A673 (cell line): ENCODE results near the gene SFXN2. TPM values are rescaled to one million over a fixed set of nuclear protein-coding genes. Genes with fewer than 3 reads are reported as not detected.
A peak's percentile ranks its signal among the peaks of the same experiment; 100 is the strongest.
"Not testable (repeated sequence)": the region's sequence is repeated elsewhere in the genome, so short reads cannot be mapped to it uniquely, and the experiment has no call there.

ENCODE experiments used
- BruUV-seq: library from RNA; stranded (reverse); fragments of 400-500 nt; replicated peaks from 2 replicates; lab custom pipeline; 2021; lab: Mats Ljungman, UMichigan
- CTCF ChIA-PET: fragments of 300-600 bp; sonication (Branson Sonifier 250); formaldehyde crosslinking; loops from one replicate; lab custom pipeline; 2022; ENCODE audit warnings: antibody characterized with exemption; lab: Charles Lee
- POLR2A ChIA-PET: fragments of 300-600 bp; sonication (Branson Sonifier 250); formaldehyde crosslinking; loops from one replicate; lab custom pipeline; 2022; ENCODE audit warnings: antibody characterized with exemption; ENCODE audit not compliant: low non-redundant PET; lab: Charles Lee
- DNase-seq: peaks from one replicate; pipeline ENCODE4 v3.0.0-alpha.2; 2015; ENCODE audit warnings: low spot score
- H3K27ac ChIP-seq: fragments of 200-600 bp; sonication (generic); 2 replicates; pipeline ENCODE4 v1.5.1; 2016; ENCODE audit warnings: mixed run types, low read depth, mild to moderate bottlenecking, mixed read lengths, antibody characterized with exemption, low read length; ENCODE audit not compliant: poor library complexity, severe bottlenecking
- H3K27me3 ChIP-seq: fragments of 200-600 bp; sonication (generic); replicated peaks from 2 replicates; pipeline ENCODE4 v1.6.1; 2017; ENCODE audit warnings: mixed run types, low read depth, mild to moderate bottlenecking, mixed read lengths, antibody characterized with exemption, low read length; ENCODE audit not compliant: insufficient read depth, poor library complexity
- H3K36me3 ChIP-seq: fragments of 200-600 bp; sonication (generic); 2 replicates; pipeline ENCODE4 v1.6.1; 2016; ENCODE audit warnings: mixed run types, mild to moderate bottlenecking, mixed read lengths, antibody characterized with exemption, low read length; ENCODE audit not compliant: insufficient read depth, poor library complexity, severe bottlenecking
- H3K4me1 ChIP-seq: fragments of 200-600 bp; sonication (generic); 2 replicates; pipeline ENCODE4 v1.6.1; 2017; ENCODE audit warnings: mixed run types, mild to moderate bottlenecking, mixed read lengths, antibody characterized with exemption, low read length; ENCODE audit not compliant: insufficient read depth, poor library complexity, severe bottlenecking
- H3K4me3 ChIP-seq: fragments of 200-600 bp; sonication (generic); 2 replicates; pipeline ENCODE4 v1.5.1; 2016; ENCODE audit warnings: low read depth, mixed run types, mild to moderate bottlenecking, mixed read lengths, low read length; ENCODE audit not compliant: poor library complexity, severe bottlenecking
- H3K9me3 ChIP-seq: fragments of 200-600 bp; sonication (generic); 2 replicates; pipeline ENCODE4 v1.6.1; 2016; ENCODE audit warnings: mixed run types, low read depth, mild to moderate bottlenecking, mixed read lengths, antibody characterized with exemption, low read length; ENCODE audit not compliant: poor library complexity, severe bottlenecking
- CTCF ChIP-seq: fragments of 300-800, 200-600 bp; sonication (generic); conservative IDR thresholded peaks from 2 replicates; pipeline ENCODE4 v1.5.1; 2017; ENCODE audit warnings: low read depth, mild to moderate bottlenecking, antibody characterized with exemption, low read length, moderate library complexity, mixed read lengths
- EZH2 ChIP-seq: fragments of 200-600 bp; sonication (generic); IDR thresholded peaks from 2 replicates; pipeline ENCODE4 v1.6.1; 2017; ENCODE audit warnings: borderline replicate concordance, low read depth, mild to moderate bottlenecking, mixed read lengths, antibody characterized with exemption, low read length; ENCODE audit not compliant: poor library complexity, severe bottlenecking
- intact Hi-C: fragments of 100-400 bp; cut with micrococcal nuclease; formaldehyde crosslinking; loops from one replicate; pipeline ENCODE4 v1.10.0; 2022; ENCODE audit not compliant: unreplicated experiment
- total RNA-seq: library from RNA; stranded (reverse); gene quantifications from 2 replicates; pipeline ENCODE4 v1.2.3, GENCODE V29; 2021

SFXN2 gene
- total RNA-seq, 1 experiment from 2014 or later = 19.5 TPM

GRCh38 chr10:102741726-102742237 is 27.3 kb downstream of the SFXN2 start:
- ChIA-PET POLR2A (no interaction called here), CTCF (no interaction called here)
- H3K4me1 ChIP-seq = peaks cover 6% of the 10 kb centered on the region
- no peak for TF ChIP-seq EZH2
- TF ChIP-seq CTCF = no peak
- no peaks in the 10 kb centered on the region for H3K27me3 ChIP-seq
- no peak for DNase-seq
- no peak overlapping the region for H3K27ac ChIP-seq
- peaks cover 8% of the 10 kb centered on the region for H3K36me3 ChIP-seq
- intact Hi-C loops = no loop called here
- no TSS peak for BruUV-seq
- H3K9me3 ChIP-seq = no peaks in the 10 kb centered on the region
- H3K4me3 ChIP-seq = no peak overlapping the region

GRCh38 chr10:102742313-102742712 is 27.9 kb downstream of the SFXN2 start:
- intact Hi-C loops, BruUV-seq, DNase-seq, H3K27me3 ChIP-seq, H3K36me3 ChIP-seq, H3K4me1 ChIP-seq, H3K9me3 ChIP-seq, H3K27ac ChIP-seq, POLR2A ChIA-PET, H3K4me3 ChIP-seq: not testable (repeated sequence)
- CTCF ChIA-PET = interaction anchor here (1.5 kb wide), 1 partner anchor 11 kb away, joined by 7 read pairs; no protein-coding TSS in a partner anchor

- Histone ChIP-seq H3K9me3 (no peaks in the 10 kb centered on the region), H3K4me1 (peaks cover 6% of the 10 kb centered on the region), H3K27ac (no peak overlapping the region), H3K36me3 (no peaks in the 10 kb centered on the region), H3K27me3 (no peaks in the 10 kb centered on the region), H3K4me3 (peak overlapping the region; percentile 85)
- BruUV-seq = no TSS peak
- no peak for TF ChIP-seq CTCF
- no peak for TF ChIP-seq EZH2
- ChIA-PET POLR2A (interaction anchor here (0.7 kb wide), 1 partner anchor 659 kb away, joined by 4 read pairs; no protein-coding TSS in a partner anchor), CTCF (interaction anchor here (0.6 to 1.5 kb wide), 5 partner anchors 11 to 573 kb away, joined by 3 to 8 read pairs (median 3); partner anchors contain the start of gene CYP17A1)
- intact Hi-C loops = no loop called here
- DNase-seq = no peak
These were observed 28.7 kb downstream of the SFXN2 start for GRCh38 chr10:102743078-102743587.
